Central memory CD4-positive, alpha-beta T cell (primary cell): ENCODE data around the gene PACC1.
A peak's percentile ranks its signal among the peaks of the same experiment; 100 is the strongest.

ENCODE experiments used
- DNase-seq: peaks from one replicate; pipeline ENCODE4 v3.0.0; 2022
- total RNA-seq, 3 experiments: gene quantifications; one replicate each; lab custom pipeline; 2026; lab: John Stamatoyannopoulos, UW

Gene PACC1
- 11.8 to 18.2 (median 17.2) reads per million in 3 experiments for total RNA-seq

- DNase-seq = peak; percentile 85
These were observed at the start of gene PACC1 for GRCh38 chr1:212414328-212415106. PACC1 (minus strand) TSS chr1:212414886; CDS start chr1:212414757, 129 bp downstream.

- no peak for DNase-seq
These were observed 49.0 kb upstream of the PACC1 start for GRCh38 chr1:212463565-212464285.

- DNase-seq = no peak
These were observed 47.4 kb upstream of the PACC1 start for GRCh38 chr1:212461916-212462660.

GRCh38 chr1:212460376-212460775, 45.7 kb upstream of the PACC1 start:
- no peak for DNase-seq

GRCh38 chr1:212459656-212460055, 45.0 kb upstream of the PACC1 start:
- no peak for DNase-seq

GRCh38 chr1:212458817-212459216, 44.1 kb upstream of the PACC1 start:
- no peak for DNase-seq

- DNase-seq = peak; percentile 22
These were observed 43.2 kb upstream of the PACC1 start for GRCh38 chr1:212457740-212458338.

- DNase-seq = peak; percentile 63
These were observed 41.3 kb upstream of the PACC1 start for GRCh38 chr1:212455803-212456528.

GRCh38 chr1:212455401-212455800, 40.7 kb upstream of the PACC1 start:
- no peak for DNase-seq

- DNase-seq = no peak
These were observed 40.1 kb upstream of the PACC1 start for GRCh38 chr1:212454741-212455140.

- DNase-seq = no peak
These were observed 38.6 kb upstream of the PACC1 start for GRCh38 chr1:212453156-212453857.

GRCh38 chr1:212452323-212453155, 37.9 kb upstream of the PACC1 start:
- no peak for DNase-seq

- no peak for DNase-seq
These were observed 37.0 kb upstream of the PACC1 start for GRCh38 chr1:212451416-212452322.

- DNase-seq = no peak
These were observed 35.7 kb upstream of the PACC1 start for GRCh38 chr1:212450331-212450881.

GRCh38 chr1:212447478-212447877, 32.8 kb upstream of the PACC1 start:
- DNase-seq = no peak

GRCh38 chr1:212446333-212446732, 31.6 kb upstream of the PACC1 start:
- no peak for DNase-seq

- no peak for DNase-seq
These were observed 27.7 kb upstream of the PACC1 start for GRCh38 chr1:212442408-212442807.

- DNase-seq = no peak
These were observed 25.7 kb upstream of the PACC1 start for GRCh38 chr1:212440419-212440818.

- no peak for DNase-seq
These were observed 24.1 kb upstream of the PACC1 start for GRCh38 chr1:212438831-212439237.
